Omental fat pad (tissue), 4 donors: ENCODE measurements around the gene MAPK8IP3. TPM values are rescaled to one million over a fixed set of nuclear protein-coding genes. Genes with fewer than 3 reads are reported as not detected.

Experiments used
- ATAC-seq: fragments of 150-250 bp; one replicate; pipeline ENCODE4 v1.9.1; 2016; ENCODE audit warnings: mild to moderate bottlenecking, moderate library complexity; ENCODE audit not compliant: low FRiP score
- DNase-seq: peaks from one replicate; pipeline ENCODE4 v3.0.0-alpha.2; 2019; ENCODE audit warnings: low spot score
- total RNA-seq, 4 donors: library from RNA; depleted of rRNA; stranded (reverse); fragments of >200 nt; gene quantifications; one replicate each; pipeline ENCODE4 v1.1.0, GENCODE V29; 2016
- TF ChIP-seq, protein P1 (sequence below), 3 donors: fragments of 450-650 bp; IDR thresholded peaks; one replicate each; pipeline ENCODE4 v1.5.1; 2016 to 2017; ENCODE audit warnings: antibody characterized with exemption in 3 of 3, mild to moderate bottlenecking in 3 of 3, moderate library complexity in 2 of 3

Gene MAPK8IP3
- total RNA-seq, 4 donors from 2014 or later = 27.3 to 73.3 (median 51.6) TPM

DNA sequence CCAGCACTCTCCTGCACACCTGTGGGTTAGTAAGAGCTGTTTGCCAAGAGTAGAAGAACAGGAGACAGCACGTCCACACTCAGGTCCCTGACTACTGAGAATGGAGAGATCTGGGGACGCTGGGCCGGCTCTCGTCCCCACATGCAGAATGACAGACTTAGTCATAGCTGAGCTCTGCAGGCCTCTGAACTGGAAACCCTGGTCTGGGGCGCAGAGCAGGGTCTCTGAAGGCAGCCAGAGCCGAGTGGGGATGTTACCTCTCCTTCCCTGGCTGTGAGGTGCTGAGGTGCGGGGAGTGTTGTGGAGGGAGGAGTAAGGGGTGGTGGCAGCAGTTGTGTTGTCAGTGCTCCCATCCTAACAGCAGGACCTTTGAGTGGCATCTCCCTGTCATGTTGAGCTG lies 35.1 kb upstream of the MAPK8IP3 start:
- no peak for ATAC-seq
- TF ChIP-seq, protein P1, sequence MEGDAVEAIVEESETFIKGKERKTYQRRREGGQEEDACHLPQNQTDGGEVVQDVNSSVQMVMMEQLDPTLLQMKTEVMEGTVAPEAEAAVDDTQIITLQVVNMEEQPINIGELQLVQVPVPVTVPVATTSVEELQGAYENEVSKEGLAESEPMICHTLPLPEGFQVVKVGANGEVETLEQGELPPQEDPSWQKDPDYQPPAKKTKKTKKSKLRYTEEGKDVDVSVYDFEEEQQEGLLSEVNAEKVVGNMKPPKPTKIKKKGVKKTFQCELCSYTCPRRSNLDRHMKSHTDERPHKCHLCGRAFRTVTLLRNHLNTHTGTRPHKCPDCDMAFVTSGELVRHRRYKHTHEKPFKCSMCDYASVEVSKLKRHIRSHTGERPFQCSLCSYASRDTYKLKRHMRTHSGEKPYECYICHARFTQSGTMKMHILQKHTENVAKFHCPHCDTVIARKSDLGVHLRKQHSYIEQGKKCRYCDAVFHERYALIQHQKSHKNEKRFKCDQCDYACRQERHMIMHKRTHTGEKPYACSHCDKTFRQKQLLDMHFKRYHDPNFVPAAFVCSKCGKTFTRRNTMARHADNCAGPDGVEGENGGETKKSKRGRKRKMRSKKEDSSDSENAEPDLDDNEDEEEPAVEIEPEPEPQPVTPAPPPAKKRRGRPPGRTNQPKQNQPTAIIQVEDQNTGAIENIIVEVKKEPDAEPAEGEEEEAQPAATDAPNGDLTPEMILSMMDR (IDR thresholded peaks at IDR 0.05) = no peak
- DNase-seq = no peak

DNA sequence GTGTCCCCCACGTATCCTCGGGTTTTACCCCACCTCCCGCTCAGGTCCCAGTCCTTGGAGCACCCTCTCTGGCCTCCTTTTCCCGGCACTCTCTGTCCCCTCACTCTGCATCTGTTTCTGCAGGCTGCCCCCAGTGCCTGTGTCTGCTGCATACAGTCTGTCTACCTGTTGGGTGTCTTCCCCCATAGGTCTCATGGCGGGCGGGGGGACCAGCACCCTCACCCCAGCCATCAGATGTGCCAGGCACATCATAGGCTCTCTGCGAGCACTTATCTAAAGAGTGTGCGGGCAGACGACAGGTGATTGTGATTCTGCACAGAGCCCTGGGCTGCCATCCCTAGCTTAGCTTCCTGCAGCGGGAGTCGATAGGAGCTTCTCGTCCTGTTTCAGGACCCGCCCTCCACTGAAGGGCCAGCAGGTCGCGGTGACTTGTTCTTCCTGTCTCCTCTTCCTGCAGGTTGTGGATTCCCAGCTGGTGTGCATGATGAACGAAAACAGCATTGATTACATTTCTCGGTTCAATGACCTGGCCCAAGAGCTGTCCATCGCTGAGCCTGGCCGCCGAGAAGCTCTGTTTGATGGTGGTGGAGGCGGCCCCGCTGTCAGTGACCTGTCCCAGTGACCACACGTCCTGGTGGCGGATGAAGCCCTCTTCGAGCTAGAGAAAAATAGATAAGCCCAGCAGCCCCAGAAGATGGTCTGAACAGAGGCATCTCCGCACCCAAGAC lies 32.4 kb upstream of the MAPK8IP3 start:
- no peak for ATAC-seq
- TF ChIP-seq, protein P1 (IDR thresholded peaks at IDR 0.05) = no peak
- DNase-seq = no peak

DNA sequence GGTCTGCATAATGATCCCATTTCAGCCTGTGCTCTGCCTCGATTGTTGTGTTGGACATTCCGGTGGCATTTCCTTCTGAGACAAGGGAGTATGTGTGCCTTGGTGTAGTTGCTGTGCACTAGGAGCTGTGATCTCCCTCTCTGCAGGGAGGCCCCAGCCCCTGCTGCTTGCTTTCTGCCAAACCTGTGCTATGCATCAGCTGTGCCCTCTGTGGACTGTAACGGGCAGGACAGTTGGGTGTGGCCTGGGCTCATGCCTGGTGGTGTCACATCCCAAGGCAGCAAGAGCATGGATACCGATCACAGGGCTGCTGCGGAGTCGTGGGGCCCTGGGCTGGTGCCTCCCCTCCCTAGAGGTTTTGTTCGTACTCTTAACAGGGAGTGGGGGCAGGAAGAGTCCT lies 31.7 kb upstream of the MAPK8IP3 start:
- ATAC-seq (no peak), DNase-seq (no peak)
- TF ChIP-seq, protein P1 (IDR thresholded peaks at IDR 0.05) = no peak

DNA sequence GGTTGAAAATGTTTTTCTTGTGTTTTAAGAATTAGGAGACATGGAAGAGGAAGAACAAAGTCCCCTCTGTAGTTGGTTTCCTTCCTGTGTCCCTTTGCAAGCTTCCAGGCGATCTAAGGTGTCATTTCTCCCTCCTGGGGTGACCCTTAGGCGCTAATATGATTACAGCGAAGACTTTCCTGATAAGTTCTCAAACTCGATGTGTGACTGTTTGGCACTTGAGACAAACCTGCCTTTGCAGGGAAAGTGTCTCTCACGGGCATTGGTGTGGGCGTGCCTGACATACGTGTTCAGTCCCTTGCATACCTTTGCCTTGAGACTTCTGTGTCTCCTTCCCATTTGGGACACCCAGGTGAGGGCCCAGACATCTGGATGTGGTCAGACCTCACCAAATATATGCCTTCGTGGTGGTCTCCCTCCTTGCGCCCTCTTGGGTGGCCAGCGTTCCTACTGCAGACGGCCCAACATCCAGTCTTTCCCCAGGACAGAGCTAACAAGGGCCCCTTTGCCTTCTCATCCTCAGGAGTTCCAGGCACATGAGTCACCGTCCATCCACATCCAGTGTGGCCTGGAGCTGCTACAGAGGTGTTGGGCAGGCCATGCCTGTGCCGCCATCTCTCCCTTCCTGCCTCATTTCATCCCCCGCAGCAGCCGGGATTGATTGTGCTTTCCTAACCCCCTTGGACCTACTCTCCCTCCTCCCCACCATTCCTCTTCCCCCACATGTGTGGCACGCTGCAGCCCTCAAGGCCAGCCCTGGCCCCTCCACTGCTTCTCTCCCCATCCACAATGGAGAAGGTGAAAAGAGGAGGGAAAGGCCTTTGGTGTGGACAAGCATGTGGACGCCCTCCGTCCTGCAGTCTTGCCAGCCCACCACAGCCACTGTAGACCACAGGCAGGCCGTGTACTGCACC lies 31.0 kb upstream of the MAPK8IP3 start:
- ATAC-seq (no peak), DNase-seq (no peak)
- TF ChIP-seq, protein P1 (IDR thresholded peaks at IDR 0.05) = no peak

DNA sequence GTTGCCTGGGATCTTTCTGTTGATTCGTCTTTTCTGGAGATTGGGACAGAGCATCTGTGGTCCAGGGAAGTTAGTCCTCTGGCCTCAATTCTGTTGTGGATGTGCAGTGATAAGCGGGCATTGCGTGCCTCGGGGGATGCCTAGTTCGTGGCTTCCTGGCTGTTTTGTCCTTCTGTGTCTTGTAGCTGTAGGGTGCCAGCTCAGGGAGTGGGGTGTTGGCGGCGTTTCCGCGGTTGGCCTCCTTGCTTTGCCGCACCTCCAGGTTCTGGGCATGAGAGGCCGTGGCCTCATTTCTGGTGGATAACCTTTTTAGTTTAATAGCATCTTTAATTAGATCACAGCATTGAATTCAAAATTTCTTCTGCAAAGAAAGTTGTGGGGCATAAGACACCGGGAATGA lies 29.3 kb upstream of the MAPK8IP3 start:
- TF ChIP-seq, protein P1 (IDR thresholded peaks at IDR 0.05) = no peak
- DNase-seq = no peak
- ATAC-seq = no peak

DNA sequence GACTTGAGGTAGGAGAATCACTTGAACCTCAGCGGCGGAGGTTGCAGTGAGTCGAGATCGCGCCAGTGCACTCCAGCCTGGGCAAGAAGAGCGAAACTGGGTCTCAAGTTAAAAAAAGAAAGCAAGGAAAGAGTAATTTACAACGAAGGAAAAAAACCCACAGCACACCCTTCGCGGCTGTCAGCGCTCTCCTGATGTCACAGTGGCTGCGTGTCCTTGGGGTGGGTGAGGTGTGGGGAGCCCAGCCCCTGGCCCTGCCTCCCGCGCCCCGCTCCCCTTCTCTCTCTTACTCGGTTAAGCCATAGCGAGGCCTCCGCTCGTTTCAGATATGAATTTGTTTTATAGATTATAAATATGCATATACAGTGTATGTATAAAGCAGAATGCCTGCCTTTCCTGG lies 28.7 kb upstream of the MAPK8IP3 start:
- ATAC-seq (no peak), DNase-seq (no peak)
- TF ChIP-seq, protein P1 (IDR thresholded peaks at IDR 0.05) = no peak
